ENCODE data around the gene RHOXF1. TPM values are rescaled to one million over a fixed set of nuclear protein-coding genes. Genes with fewer than 3 reads are reported as not detected.
"Not testable (repeated sequence)": the region's sequence is repeated elsewhere in the genome, so short reads cannot be mapped to it uniquely, and the experiment has no call there.

RHOXF1 gene
- total RNA-seq, 1 experiment from 2014 or later: not detected

- H3K4me3 Mint-ChIP-seq: not testable (repeated sequence)
- H3K36me3 Mint-ChIP-seq (ENCODE audit: insufficient read depth in 1 of 3, low read depth in 3 of 3): peaks cover 2 to 25% (median 7%) of the 10 kb centered on the region in 3 experiments; a peak in 6 of 7 replicates
Measured at GRCh38 chrX:120101057-120101456, 14.7 kb downstream of the RHOXF1 start.

More at GRCh38 chrX:120101057-120101456, 14.7 kb downstream of the RHOXF1 start:
- H3K27ac ChIP-seq (ENCODE audit: insufficient read length, low read depth, low read length); H2AK5ac ChIP-seq (ENCODE audit: insufficient read length, low read length); H4K20me1 ChIP-seq (ENCODE audit: control insufficient read depth, insufficient read depth, insufficient read length); H3K4me2 ChIP-seq (ENCODE audit: insufficient read depth, insufficient read length, low read length); H2BK5ac ChIP-seq (ENCODE audit: insufficient read length, low read length); H3K9ac ChIP-seq (ENCODE audit: extremely low read depth, insufficient read length, low read length); H3K23ac ChIP-seq (ENCODE audit: insufficient read length, low read depth, low read length); H3K79me1 ChIP-seq (ENCODE audit: insufficient read depth, low read depth, low read length, poor library complexity, severe bottlenecking); H3K18ac ChIP-seq (ENCODE audit: insufficient read length, low read depth, low read length); H3K56ac ChIP-seq (ENCODE audit: insufficient read length, low read depth, low read length); H2AFZ ChIP-seq (ENCODE audit: low read length); H3K27me3 ChIP-seq (ENCODE audit: insufficient read depth, low read length); H3K4ac ChIP-seq (ENCODE audit: low read depth, low read length); H3K23me2 ChIP-seq (ENCODE audit: insufficient read length, low read depth, low read length, poor library complexity, severe bottlenecking); H2BK20ac ChIP-seq (ENCODE audit: low read depth, low read length, poor library complexity, severe bottlenecking); H2BK120ac ChIP-seq (ENCODE audit: low read depth, low read length, poor library complexity, severe bottlenecking); H4K5ac ChIP-seq (ENCODE audit: insufficient read length, low read depth, low read length); H3K27ac Mint-ChIP-seq; H3K4me1 Mint-ChIP-seq; H3K27me3 Mint-ChIP-seq (ENCODE audit: low read depth); H3K4me1 ChIP-seq (ENCODE audit: insufficient read depth, low read length); H3T11ph ChIP-seq (ENCODE audit: low read length); H2BK12ac ChIP-seq (ENCODE audit: insufficient read length, low read depth, low read length); H2BK15ac ChIP-seq (ENCODE audit: low read depth, low read length); H4K91ac ChIP-seq (ENCODE audit: insufficient read length, low read depth, low read length); H4K8ac ChIP-seq (replicated peaks; ENCODE audit: insufficient read length, low read depth, low read length); DNase-seq; H3K14ac ChIP-seq (ENCODE audit: insufficient read depth, low read length); H3K79me2 ChIP-seq (ENCODE audit: insufficient read depth, low read length): not testable (repeated sequence)
- no CpG with 5 or more reads among the region's 2 CpGs for WGBS (ENCODE audit: extremely low coverage, insufficient read length, low lambda C conversion rate)
- peaks cover 74 to 79% of the 10 kb centered on the region in 2 experiments for H3K9me3 Mint-ChIP-seq
- peaks cover 39% of the 10 kb centered on the region for H3K9me3 ChIP-seq (ENCODE audit: control insufficient read depth, low read depth, low read length)
